Activated CD8-positive, alpha-beta T cell treated with anti-CD3 and anti-CD28 coated beads for 36 hours (primary cell): ENCODE results near the gene YIPF2. TPM values are rescaled to one million over a fixed set of nuclear protein-coding genes. Genes with fewer than 3 reads are reported as not detected.

Experiments used
- ATAC-seq: fragments of 200-7000 bp; cut with Tn5 transposase; one replicate; pipeline ENCODE4 v1.10.0; 2021; ENCODE audit warnings: mild to moderate bottlenecking, moderate library complexity
- CTCF ChIA-PET: fragments of 350-600 bp; sonication (Branson Sonifier 250); formaldehyde crosslinking; loops from one replicate; lab custom pipeline; 2021; ENCODE audit warnings: antibody characterized with exemption; lab: Charles Lee
- POLR2A ChIA-PET: fragments of 350-600 bp; sonication (Branson Sonifier 250); formaldehyde crosslinking; loops from one replicate; lab custom pipeline; 2021; ENCODE audit warnings: antibody characterized with exemption; lab: Charles Lee
- DNase-seq: peaks from one replicate; pipeline ENCODE4 v3.0.0-alpha.2; 2020
- H3K27ac Mint-ChIP-seq: one replicate; pipeline ENCODE4 v1.8.0; 2021; ENCODE audit warnings: mild to moderate bottlenecking, mixed read lengths
- H3K27me3 Mint-ChIP-seq: one replicate; pipeline ENCODE4 v1.8.0; 2021; ENCODE audit warnings: mixed read lengths
- H3K36me3 Mint-ChIP-seq: one replicate; pipeline ENCODE4 v1.8.0; 2021; ENCODE audit warnings: low read depth, mixed read lengths
- H3K4me1 Mint-ChIP-seq: one replicate; pipeline ENCODE4 v1.8.0; 2021; ENCODE audit warnings: low read depth, mixed read lengths
- H3K4me3 Mint-ChIP-seq: one replicate; pipeline ENCODE4 v1.8.0; 2021; ENCODE audit warnings: mild to moderate bottlenecking, moderate library complexity, mixed read lengths
- H3K9me3 Mint-ChIP-seq: one replicate; pipeline ENCODE4 v1.8.0; 2021; ENCODE audit warnings: mixed read lengths
- intact Hi-C: fragments of 100-400 bp; cut with micrococcal nuclease; formaldehyde crosslinking; loops from one replicate; pipeline ENCODE4 v1.10.0; 2022
- total RNA-seq, 2 experiments: library from RNA; stranded (reverse); gene quantifications; one replicate each; pipeline ENCODE4 v1.2.3, GENCODE V29; 2021
- TF ChIP-seq, protein P1 (sequence below): fragments of 200-600 bp; IDR thresholded peaks from one replicate; pipeline ENCODE4 v1.8.0; 2022; ENCODE audit warnings: antibody characterized with exemption, mild to moderate bottlenecking

Gene YIPF2
- total RNA-seq, 2 experiments from 2014 or later, result 21.7 to 24.4 TPM

DNA sequence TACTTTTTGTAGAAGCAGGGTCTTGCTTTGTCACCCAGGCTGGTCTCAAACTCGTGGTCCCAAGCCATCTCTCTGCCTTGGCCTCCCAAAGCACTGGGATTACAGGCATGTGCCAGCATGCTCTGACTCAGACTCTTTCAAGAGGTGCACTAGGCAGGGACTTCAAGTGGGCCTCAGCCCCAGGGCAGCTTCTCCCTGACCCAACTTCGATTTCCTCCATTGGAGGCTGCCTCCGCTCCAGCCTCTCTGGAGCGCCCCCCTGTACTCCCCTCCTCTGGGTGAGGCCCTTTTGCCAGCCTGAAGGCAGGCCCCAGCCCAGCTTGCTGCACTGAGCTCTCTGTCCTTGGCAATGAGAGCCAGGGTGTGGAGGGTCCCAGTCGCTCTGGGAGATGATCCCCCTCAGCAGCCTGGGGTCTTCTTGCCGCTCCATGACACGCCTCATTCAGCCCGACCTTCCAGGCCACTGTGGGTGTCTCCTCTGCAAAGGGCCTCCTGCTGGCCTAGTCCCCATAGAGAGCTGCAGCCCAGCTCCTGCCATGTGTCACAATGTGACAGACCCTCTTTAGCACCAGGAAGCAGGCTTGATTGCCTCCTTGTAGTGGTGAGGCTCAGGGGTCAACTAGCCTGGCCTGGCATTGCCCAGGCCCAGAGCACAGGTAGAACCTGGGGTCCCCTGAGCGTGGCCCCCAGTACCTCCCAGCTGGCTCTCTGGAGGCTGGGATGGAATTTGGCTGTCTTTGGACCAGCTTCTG lies 40.6 kb downstream of the YIPF2 start:
- H3K36me3 Mint-ChIP-seq, result peaks cover 2% of the 10 kb centered on the region
- POLR2A ChIA-PET, result interaction anchor here (0.6 to 2.0 kb wide), 4 partner anchors 9 to 217 kb away, joined by 3 to 9 read pairs (median 4); no protein-coding TSS in a partner anchor
- CTCF ChIA-PET, result interaction anchor here (1.1 to 2.3 kb wide), 4 partner anchors 14 to 148 kb away, joined by 3 to 5 read pairs (median 3); no protein-coding TSS in a partner anchor

DNA sequence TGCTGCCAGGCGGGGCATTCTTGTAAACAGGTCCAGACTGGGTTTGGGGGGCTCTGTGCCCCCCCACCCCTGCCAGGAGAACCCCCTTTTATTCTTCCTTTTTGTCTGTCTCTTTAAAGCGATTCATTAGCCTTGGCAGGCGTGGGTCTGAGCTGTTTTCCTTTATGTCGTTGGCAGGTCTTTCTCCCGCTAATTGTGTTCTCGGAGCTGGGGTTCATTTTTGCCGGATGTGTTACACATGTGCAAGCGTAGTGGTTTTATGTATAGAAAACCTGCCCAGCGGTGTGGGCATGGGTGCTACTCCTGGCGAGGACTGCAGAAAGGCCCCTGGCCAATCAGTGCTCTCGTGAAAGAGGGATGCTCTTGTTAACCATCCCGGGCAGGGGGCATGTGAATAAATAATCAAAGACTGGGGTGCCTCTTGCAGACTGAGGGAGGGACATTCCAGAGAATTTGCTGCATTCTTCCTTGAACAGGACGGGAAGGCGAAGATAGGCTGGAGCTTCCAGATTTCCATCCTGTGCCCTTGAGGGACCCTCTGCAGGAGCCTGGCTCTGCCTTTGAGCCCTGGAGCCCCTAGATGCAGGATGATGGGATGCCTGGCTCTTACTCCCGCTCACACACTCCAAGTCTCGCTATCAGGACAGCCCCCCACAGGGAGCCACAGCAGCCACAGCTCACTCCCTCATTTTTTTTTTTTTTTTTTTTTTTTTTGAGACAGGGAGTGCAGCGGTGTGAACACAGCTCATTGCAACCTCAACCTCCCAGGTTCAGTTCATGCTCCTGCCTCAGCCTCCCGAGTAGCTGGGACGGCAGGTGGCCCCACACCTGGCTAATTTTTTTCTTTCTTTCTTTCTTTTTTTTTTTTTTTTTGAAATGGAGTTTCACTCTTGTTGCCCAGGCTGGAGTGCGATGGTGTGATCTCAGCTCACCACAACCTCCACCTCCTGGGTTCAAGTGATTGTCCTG lies 43.0 kb downstream of the YIPF2 start:
- no peak for DNase-seq
- no peak overlapping the region for H3K27ac Mint-ChIP-seq
- POLR2A ChIA-PET, result interaction anchor here (0.6 kb wide), 1 partner anchor 209 kb away, joined by 5 read pairs; no protein-coding TSS in a partner anchor
- peaks cover 5% of the 10 kb centered on the region for H3K36me3 Mint-ChIP-seq
- intact Hi-C loops, result no loop called here
- H3K4me1 Mint-ChIP-seq, result peaks cover 12% of the 10 kb centered on the region
- CTCF ChIA-PET, result interaction anchor here (0.7 to 1.3 kb wide), 2 partner anchors 21 to 169 kb away, joined by 3 read pairs; no protein-coding TSS in a partner anchor
- no peak for ATAC-seq
- TF ChIP-seq, protein P1, sequence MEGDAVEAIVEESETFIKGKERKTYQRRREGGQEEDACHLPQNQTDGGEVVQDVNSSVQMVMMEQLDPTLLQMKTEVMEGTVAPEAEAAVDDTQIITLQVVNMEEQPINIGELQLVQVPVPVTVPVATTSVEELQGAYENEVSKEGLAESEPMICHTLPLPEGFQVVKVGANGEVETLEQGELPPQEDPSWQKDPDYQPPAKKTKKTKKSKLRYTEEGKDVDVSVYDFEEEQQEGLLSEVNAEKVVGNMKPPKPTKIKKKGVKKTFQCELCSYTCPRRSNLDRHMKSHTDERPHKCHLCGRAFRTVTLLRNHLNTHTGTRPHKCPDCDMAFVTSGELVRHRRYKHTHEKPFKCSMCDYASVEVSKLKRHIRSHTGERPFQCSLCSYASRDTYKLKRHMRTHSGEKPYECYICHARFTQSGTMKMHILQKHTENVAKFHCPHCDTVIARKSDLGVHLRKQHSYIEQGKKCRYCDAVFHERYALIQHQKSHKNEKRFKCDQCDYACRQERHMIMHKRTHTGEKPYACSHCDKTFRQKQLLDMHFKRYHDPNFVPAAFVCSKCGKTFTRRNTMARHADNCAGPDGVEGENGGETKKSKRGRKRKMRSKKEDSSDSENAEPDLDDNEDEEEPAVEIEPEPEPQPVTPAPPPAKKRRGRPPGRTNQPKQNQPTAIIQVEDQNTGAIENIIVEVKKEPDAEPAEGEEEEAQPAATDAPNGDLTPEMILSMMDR, result no peak
- no peaks in the 10 kb centered on the region for H3K9me3 Mint-ChIP-seq
- H3K4me3 Mint-ChIP-seq, result no peak overlapping the region
- no peaks in the 10 kb centered on the region for H3K27me3 Mint-ChIP-seq

More for the DNA sequence above, 40.6 kb downstream of the YIPF2 start:
- H3K27ac Mint-ChIP-seq, result no peak overlapping the region
- H3K9me3 Mint-ChIP-seq, result no peaks in the 10 kb centered on the region
- DNase-seq (no peak), ATAC-seq (no peak)
- no peaks in the 10 kb centered on the region for H3K27me3 Mint-ChIP-seq
- peaks cover 12% of the 10 kb centered on the region for H3K4me1 Mint-ChIP-seq
- H3K4me3 Mint-ChIP-seq, result no peak overlapping the region
- TF ChIP-seq, protein P1, result no peak
- intact Hi-C loops, result no loop called here

GRCh38 chr19:10884274-10884673 lies 44.2 kb downstream of the YIPF2 start:
- Mint-ChIP-seq H3K9me3 (no peaks in the 10 kb centered on the region), H3K27me3 (no peaks in the 10 kb centered on the region), H3K4me3 (no peak overlapping the region), H3K27ac (no peak overlapping the region), H3K36me3 (peaks cover 7% of the 10 kb centered on the region), H3K4me1 (peaks cover 16% of the 10 kb centered on the region)
- ChIA-PET POLR2A (no interaction called here), CTCF (no interaction called here)
- intact Hi-C loops, result no loop called here
- ATAC-seq, result no peak
- no peak for DNase-seq
- TF ChIP-seq, protein P1, result no peak

DNA sequence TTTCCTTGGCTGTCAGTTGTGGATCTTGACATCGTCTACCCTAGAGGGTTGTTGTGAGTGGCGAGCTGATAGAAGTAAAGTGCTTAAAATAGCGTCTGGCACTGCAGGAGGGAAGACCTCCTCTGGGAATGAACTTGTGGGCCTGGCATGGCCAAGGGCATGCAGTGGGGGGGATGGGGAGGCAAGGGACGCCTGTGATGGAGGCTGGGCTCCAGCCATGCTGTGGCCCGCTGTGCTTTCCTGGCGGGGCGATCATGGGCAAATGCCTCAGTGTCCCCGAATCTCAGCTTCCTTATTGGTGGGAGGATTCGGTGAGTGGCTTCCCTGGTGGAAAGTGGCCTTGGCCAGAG lies 46.4 kb downstream of the YIPF2 start:
- Mint-ChIP-seq H3K4me1 (peaks cover 26% of the 10 kb centered on the region), H3K4me3 (no peak overlapping the region), H3K36me3 (peaks cover 13% of the 10 kb centered on the region), H3K9me3 (no peaks in the 10 kb centered on the region), H3K27ac (no peak overlapping the region), H3K27me3 (no peaks in the 10 kb centered on the region)
- intact Hi-C loops, result no loop called here
- ChIA-PET CTCF (interaction anchor here (1.0 to 1.6 kb wide), 2 partner anchors 10 to 16 kb away, joined by 3 to 11 read pairs; partner anchors contain the start of gene CARM1), POLR2A (interaction anchor here (1.4 to 1.5 kb wide), 2 partner anchors 9 to 18 kb away, joined by 4 to 9 read pairs; no protein-coding TSS in a partner anchor)
- TF ChIP-seq, protein P1, result no peak
- no peak for ATAC-seq
- DNase-seq, result no peak
